Peyer's patch (tissue), 4 donors: ENCODE data around the gene GALNS. TPM values are rescaled to one million over a fixed set of nuclear protein-coding genes. Genes with fewer than 3 reads are reported as not detected.

ENCODE experiments used
- DNase-seq, 3 donors: peaks; one replicate each; pipeline ENCODE4 v3.0.0-alpha.2; 2017 to 2019
- H3K27ac ChIP-seq, 4 donors: fragments of 200-600 bp; sonication (generic); one replicate each; pipeline ENCODE4 v1.5.1; 2016 to 2019
- H3K27me3 ChIP-seq, 2 donors: fragments of 200-600 bp; sonication (generic); one replicate each; pipeline ENCODE4 v1.5.1; 2019
- H3K36me3 ChIP-seq, 3 donors: fragments of 200-600 bp; sonication (generic); one replicate each; pipeline ENCODE4 v1.5.1; 2016 to 2019
- H3K4me1 ChIP-seq, 4 donors: fragments of 200-600 bp; sonication (generic); one replicate each; pipeline ENCODE4 v1.5.1; 2016 to 2019
- H3K4me3 ChIP-seq, 4 donors: fragments of 200-600 bp; sonication (generic); 1 replicate in 3 of 4; 2 replicates in 1 of 4; pipeline ENCODE4 v1.5.1; 2016 to 2019; ENCODE audit warnings: mild to moderate bottlenecking in 1 of 4
- H3K9me3 ChIP-seq, 4 donors: fragments of 200-600 bp; sonication (generic); one replicate each; pipeline ENCODE4 v1.5.1; 2016 to 2019; ENCODE audit warnings: mild to moderate bottlenecking in 1 of 4
- POLR2A ChIP-seq, 2 donors: fragments of 450-650 bp; IDR thresholded peaks; one replicate each; pipeline ENCODE4 v1.5.1; 2017; ENCODE audit warnings: antibody characterized with exemption in 2 of 2, mild to moderate bottlenecking in 2 of 2, moderate library complexity in 2 of 2
- total RNA-seq, 4 donors: library from RNA; depleted of rRNA; stranded (reverse); fragments of >200 nt; gene quantifications; one replicate each; pipeline ENCODE4 v1.1.0, GENCODE V29; 2016
- TF ChIP-seq, protein P1 (sequence below), 6 experiments: fragments of 450-650 bp in 4 of 6; fragments of 200-600 bp in 2 of 6; sonication (generic) in 1 of 6; IDR thresholded peaks; one replicate each; pipeline ENCODE4 v1.5.1; 2017 to 2019; ENCODE audit warnings: antibody characterized with exemption in 6 of 6, mild to moderate bottlenecking in 3 of 6, moderate library complexity in 1 of 6

Gene GALNS
- total RNA-seq, 4 donors from 2014 or later: 46.4 to 180 (median 133) TPM

DNA sequence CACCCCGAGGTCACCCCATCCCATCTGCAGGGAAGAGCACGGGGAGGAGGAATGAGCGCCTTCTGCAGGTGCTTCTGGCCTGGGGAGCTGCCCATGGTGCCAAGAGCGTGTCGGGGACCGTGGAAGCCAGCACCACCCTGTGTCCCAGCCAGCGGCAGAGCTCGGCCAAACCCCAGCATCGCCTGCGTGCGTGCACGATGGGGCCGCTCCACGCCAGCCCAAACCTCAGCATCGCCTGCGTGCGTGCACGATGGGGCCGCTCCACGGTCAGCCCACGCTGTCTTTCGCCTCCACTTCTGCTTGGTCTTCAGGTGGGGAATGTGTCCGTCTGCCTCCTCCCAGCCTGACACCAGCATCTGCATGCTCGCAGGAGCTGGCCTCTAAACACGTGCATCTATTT is 13.9 kb downstream of the GALNS start:
- Histone ChIP-seq H3K4me3 (no peak overlapping the region), H3K9me3 (no peaks in the 10 kb centered on the region), H3K27me3 (no peaks in the 10 kb centered on the region), H3K27ac (no peak overlapping the region), H3K36me3 (peaks cover 0 to 20% (median 0%) of the 10 kb centered on the region in 3 donors), H3K4me1 (no peaks in the 10 kb centered on the region)
- no peak for TF ChIP-seq POLR2A (IDR thresholded peaks at IDR 0.05)
- TF ChIP-seq, protein P1, sequence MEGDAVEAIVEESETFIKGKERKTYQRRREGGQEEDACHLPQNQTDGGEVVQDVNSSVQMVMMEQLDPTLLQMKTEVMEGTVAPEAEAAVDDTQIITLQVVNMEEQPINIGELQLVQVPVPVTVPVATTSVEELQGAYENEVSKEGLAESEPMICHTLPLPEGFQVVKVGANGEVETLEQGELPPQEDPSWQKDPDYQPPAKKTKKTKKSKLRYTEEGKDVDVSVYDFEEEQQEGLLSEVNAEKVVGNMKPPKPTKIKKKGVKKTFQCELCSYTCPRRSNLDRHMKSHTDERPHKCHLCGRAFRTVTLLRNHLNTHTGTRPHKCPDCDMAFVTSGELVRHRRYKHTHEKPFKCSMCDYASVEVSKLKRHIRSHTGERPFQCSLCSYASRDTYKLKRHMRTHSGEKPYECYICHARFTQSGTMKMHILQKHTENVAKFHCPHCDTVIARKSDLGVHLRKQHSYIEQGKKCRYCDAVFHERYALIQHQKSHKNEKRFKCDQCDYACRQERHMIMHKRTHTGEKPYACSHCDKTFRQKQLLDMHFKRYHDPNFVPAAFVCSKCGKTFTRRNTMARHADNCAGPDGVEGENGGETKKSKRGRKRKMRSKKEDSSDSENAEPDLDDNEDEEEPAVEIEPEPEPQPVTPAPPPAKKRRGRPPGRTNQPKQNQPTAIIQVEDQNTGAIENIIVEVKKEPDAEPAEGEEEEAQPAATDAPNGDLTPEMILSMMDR (IDR thresholded peaks at IDR 0.05): no peak
- no peak for DNase-seq

DNA sequence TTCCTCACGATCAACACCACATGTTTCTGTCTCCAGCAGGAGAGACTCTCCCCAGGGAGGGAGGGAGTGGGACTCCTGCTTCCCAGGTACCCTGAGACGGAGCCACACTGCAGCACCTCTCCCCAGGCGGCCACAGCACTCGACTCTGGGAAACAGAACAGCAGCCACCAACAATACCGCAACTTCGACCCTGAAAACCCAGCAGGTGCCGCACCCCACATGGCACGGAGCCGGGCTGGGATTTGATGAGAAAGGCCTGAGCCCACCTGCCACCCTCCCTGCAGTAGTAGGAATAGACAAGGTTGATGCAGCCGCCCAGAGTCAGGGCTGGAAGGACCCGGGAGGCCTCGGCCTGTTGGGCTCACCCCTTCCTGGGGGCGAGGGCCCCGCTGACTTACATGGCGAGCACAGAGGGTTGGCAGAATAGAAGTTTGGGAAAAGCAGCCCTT is 14.4 kb downstream of the GALNS start:
- Histone ChIP-seq H3K27ac (no peak overlapping the region), H3K4me1 (no peaks in the 10 kb centered on the region), H3K27me3 (no peaks in the 10 kb centered on the region), H3K4me3 (no peak overlapping the region), H3K9me3 (no peaks in the 10 kb centered on the region), H3K36me3 (peaks cover 0 to 20% (median 0%) of the 10 kb centered on the region in 3 donors)
- DNase-seq: no peak
- TF ChIP-seq, protein P1 (IDR thresholded peaks at IDR 0.05): no peak
- no peak for TF ChIP-seq POLR2A (IDR thresholded peaks at IDR 0.05)

DNA sequence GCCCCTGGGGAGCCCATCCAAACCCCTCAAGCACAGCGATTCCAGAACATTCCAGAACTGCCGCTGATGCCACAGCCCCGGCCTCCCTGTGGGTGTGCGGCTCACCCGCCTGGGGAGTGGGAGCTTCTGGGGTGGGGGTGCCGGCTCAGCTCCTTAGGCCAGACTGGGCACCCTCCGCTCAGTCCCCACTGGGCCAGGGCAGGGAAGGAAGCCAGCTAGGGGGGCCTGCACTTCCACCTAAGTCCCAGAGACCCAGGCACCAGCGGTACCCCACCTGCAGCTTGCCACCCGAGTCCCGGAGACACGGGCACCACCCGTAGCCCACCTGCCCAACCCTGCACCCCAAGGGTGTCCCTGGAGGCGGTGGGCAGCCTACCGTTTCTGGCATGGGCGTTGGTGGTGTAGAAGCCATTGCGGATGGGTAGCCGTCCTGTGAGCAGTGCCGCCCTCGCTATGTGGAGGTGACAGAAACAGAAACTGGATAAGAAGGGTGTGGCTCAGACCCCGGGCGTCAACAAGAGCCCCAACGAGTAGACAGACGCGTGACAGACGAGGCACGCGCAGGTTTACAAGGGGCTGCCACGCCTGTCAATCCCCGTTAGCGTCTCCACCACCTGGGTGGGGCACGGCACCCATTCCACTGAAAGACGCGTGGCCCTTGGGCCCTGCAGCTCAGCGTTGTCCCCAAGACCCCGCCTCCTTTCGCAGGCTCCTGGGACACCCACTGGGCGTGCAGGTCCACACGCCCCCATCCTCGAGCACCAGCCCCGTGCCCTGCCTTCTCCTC is 15.0 kb downstream of the GALNS start:
- TF ChIP-seq, protein P1 (IDR thresholded peaks at IDR 0.05): no peak
- TF ChIP-seq POLR2A (IDR thresholded peaks at IDR 0.05): no peak
- Histone ChIP-seq H3K4me3 (no peak overlapping the region), H3K27me3 (no peaks in the 10 kb centered on the region), H3K4me1 (no peaks in the 10 kb centered on the region), H3K36me3 (peaks cover 0 to 20% (median 0%) of the 10 kb centered on the region in 3 donors), H3K9me3 (no peaks in the 10 kb centered on the region), H3K27ac (no peak overlapping the region)
- no peak for DNase-seq

DNA sequence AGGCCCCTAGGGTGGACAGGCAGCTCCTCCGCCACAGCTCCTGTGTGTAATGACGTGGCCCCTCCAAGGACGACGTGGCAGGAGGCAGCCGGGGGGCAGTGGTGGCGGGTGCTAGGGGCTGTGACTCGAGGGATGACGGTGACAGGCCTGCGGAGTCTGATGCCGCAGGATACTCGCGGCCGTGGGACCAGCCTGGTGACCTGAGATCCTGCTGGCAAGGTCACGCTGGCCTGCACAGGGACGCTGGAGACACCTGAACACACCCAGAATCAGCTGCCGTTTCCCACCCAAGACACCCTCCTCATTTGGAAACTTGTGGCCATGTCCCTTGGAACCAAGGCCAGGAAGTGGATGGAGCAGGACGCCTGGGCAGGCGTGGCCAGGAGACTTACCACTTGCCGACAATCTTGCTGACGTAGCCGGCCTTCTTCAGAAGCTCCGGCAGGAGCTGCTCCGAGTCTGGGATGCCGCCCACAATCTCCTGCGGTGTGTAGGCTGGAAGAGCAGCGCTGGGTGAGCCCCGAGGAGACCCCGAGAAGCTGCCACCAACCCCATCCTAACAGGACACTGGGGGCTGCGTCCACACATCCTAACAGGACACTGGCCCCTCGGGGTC is 16.0 kb downstream of the GALNS start:
- DNase-seq: no peak
- peaks cover 0 to 20% (median 0%) of the 10 kb centered on the region in 3 donors for H3K36me3 ChIP-seq
- no peaks in the 10 kb centered on the region for H3K4me1 ChIP-seq
- H3K9me3 ChIP-seq: no peaks in the 10 kb centered on the region
- no peak for TF ChIP-seq POLR2A (IDR thresholded peaks at IDR 0.05)
- TF ChIP-seq, protein P1 (IDR thresholded peaks at IDR 0.05): no peak
- no peak overlapping the region for H3K27ac ChIP-seq
- H3K27me3 ChIP-seq: no peaks in the 10 kb centered on the region
- H3K4me3 ChIP-seq: no peak overlapping the region

DNA sequence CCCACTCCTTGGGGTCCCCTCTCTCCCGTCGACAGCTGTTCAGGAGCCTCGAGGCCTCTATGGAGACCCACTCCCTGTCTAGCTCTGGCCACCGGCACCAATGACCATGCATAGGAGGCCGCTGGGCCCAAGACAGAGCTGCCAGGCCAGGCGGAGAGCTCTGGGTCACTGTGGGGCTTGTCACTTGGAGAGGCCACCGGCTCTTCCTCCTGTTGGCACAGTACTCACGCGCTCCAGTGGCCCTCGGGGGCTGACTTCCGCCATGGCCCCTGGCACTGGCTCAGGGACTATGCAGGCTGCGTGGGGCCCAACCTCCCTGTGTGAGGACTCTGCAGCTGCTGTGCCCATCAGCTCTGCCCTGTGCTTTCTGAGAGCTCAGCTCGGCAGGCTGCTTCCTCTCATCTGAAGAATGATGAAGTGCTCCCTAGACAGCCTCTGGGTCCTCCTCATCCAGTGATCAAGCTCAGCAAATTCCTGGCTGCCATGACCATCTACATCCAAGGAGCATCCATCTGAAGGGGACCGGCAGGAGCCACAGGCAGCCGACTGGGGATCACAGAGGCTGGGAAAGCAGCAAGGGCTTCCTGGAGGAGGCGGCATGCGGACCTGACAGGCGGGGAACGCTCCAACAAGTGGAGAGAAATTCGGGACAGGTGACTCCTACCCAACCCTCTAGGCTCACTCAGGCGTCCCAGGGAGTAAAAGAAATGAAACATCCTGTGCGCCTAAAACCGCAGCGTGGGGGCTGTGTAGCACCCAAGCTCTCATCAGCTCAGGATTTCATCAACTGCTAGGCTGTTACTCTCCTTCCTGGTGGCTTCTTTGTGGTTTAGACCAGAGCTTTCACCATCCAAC is 16.8 kb downstream of the GALNS start:
- Histone ChIP-seq H3K36me3 (peaks cover 0 to 27% (median 0%) of the 10 kb centered on the region in 3 donors), H3K27me3 (no peaks in the 10 kb centered on the region), H3K4me3 (no peak overlapping the region), H3K4me1 (no peaks in the 10 kb centered on the region), H3K9me3 (no peaks in the 10 kb centered on the region), H3K27ac (no peak overlapping the region)
- TF ChIP-seq POLR2A (IDR thresholded peaks at IDR 0.05): no peak
- TF ChIP-seq, protein P1 (IDR thresholded peaks at IDR 0.05): no peak
- no peak for DNase-seq
